ENCODE results near the gene KRT71. TPM values are rescaled to one million over a fixed set of nuclear protein-coding genes. Genes with fewer than 3 reads are reported as not detected.
"Not testable (repeated sequence)": the region's sequence is repeated elsewhere in the genome, so short reads cannot be mapped to it uniquely, and the experiment has no call there.

The KRT71 gene
- total RNA-seq, 3 donors from 2014 or later = not detected

DNA sequence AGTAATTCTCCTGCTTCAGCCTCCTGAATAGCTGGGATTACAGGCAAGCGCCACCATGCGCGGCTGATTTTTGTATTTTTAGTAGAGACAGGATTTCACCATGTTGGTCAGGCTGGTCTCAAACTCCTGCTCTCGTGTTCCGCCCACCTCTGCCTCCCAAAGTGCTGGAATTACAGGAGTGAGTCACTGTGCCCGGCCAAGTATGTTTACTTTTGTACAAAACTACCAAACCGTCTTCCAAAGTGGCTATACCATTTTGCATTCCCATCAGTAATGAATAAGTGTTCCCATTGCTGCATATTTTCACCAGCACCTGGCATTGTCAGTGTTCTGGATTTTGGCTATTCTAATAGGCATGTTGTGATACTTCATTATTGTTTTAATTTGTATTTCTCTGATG lies 51.5 kb downstream of the KRT71 start:
- intact Hi-C loops (cut with DNase I, micrococcal nuclease) = loop anchor here (10.0 kb wide), 1 partner anchor 127 kb away; no protein-coding TSS in a partner anchor
- Histone ChIP-seq H3K9me3 (no peaks in the 10 kb centered on the region), H3K4me3 (no peak overlapping the region), H3K36me3 (ENCODE audit: low read depth) (no peaks in the 10 kb centered on the region), H3K4me1 (ENCODE audit: low read depth) (no peaks in the 10 kb centered on the region)
- TF ChIP-seq, protein P1, sequence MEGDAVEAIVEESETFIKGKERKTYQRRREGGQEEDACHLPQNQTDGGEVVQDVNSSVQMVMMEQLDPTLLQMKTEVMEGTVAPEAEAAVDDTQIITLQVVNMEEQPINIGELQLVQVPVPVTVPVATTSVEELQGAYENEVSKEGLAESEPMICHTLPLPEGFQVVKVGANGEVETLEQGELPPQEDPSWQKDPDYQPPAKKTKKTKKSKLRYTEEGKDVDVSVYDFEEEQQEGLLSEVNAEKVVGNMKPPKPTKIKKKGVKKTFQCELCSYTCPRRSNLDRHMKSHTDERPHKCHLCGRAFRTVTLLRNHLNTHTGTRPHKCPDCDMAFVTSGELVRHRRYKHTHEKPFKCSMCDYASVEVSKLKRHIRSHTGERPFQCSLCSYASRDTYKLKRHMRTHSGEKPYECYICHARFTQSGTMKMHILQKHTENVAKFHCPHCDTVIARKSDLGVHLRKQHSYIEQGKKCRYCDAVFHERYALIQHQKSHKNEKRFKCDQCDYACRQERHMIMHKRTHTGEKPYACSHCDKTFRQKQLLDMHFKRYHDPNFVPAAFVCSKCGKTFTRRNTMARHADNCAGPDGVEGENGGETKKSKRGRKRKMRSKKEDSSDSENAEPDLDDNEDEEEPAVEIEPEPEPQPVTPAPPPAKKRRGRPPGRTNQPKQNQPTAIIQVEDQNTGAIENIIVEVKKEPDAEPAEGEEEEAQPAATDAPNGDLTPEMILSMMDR (IDR thresholded peaks at IDR 0.05) = no peak
- DNase-seq = no peak
- no peak for ATAC-seq

DNA sequence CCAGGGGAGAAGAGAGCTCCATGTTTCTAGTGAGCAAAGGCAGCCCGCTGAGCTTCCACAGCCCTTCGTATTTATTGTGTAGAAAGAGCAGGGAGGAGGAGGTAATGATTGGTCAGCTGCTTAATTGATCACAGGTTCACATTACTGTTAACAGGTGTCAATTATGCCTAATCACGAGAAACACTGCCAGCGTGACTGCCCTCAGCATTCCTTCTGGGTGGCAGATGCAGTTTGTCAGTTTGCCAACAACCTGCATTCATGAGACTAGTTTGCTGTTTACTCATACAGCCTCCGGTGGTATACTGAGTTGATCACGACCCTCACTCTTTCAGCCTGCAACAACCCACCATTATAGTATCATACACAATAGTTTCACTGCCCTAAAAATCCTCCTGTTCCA lies 52.4 kb downstream of the KRT71 start:
- not testable (repeated sequence) for DNase-seq; H3K4me1 ChIP-seq (ENCODE audit: low read depth); H3K9me3 ChIP-seq; H3K4me3 ChIP-seq; H3K36me3 ChIP-seq (ENCODE audit: low read depth); ATAC-seq
- intact Hi-C loops (cut with DNase I, micrococcal nuclease) = loop anchor here (10.0 kb wide), 1 partner anchor 126 kb away; no protein-coding TSS in a partner anchor

- H3K36me3 ChIP-seq (ENCODE audit: low read depth) = no peaks in the 10 kb centered on the region
Observed at GRCh38 chr12:52499806-52500560, 53.0 kb downstream of the KRT71 start.

DNA sequence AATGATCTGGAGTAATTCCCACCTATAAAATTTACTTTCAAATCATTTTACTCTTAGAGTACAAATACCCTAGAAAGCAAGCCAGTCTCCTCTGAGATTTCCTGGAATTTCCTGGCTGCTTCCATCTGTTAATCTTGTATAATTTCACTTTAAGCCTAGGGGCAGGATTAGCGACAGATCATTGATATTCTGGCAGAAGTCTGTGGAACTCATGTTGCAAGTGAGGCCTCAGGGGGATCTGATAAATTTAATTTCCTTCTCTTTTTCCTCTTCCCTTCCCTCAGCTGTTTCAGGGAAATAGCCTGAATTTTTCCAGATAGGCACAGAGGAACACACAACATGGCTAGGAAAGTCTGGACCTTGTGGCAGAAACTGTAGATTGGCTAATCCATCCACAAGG lies 54.0 kb downstream of the KRT71 start:
- ATAC-seq = no peak
- Histone ChIP-seq H3K9me3 (no peaks in the 10 kb centered on the region), H3K4me1 (ENCODE audit: low read depth) (no peaks in the 10 kb centered on the region), H3K4me3 (no peak overlapping the region), H3K36me3 (ENCODE audit: low read depth) (no peaks in the 10 kb centered on the region)
- DNase-seq = no peak
- intact Hi-C loops (cut with DNase I, micrococcal nuclease) = no loop called here
- TF ChIP-seq, protein P1 (IDR thresholded peaks at IDR 0.05) = no peak

More at GRCh38 chr12:52499806-52500560, 53.0 kb downstream of the KRT71 start:
- Histone ChIP-seq H3K9me3 (no peaks in the 10 kb centered on the region), H3K4me3 (no peak overlapping the region), H3K4me1 (ENCODE audit: low read depth) (no peaks in the 10 kb centered on the region)
- intact Hi-C loops (cut with DNase I, micrococcal nuclease) = loop anchor here (10.0 kb wide), 1 partner anchor 125 kb away; no protein-coding TSS in a partner anchor
- TF ChIP-seq, protein P1 (IDR thresholded peaks at IDR 0.05) = no peak
- no peak for ATAC-seq
- DNase-seq = no peak

DNA sequence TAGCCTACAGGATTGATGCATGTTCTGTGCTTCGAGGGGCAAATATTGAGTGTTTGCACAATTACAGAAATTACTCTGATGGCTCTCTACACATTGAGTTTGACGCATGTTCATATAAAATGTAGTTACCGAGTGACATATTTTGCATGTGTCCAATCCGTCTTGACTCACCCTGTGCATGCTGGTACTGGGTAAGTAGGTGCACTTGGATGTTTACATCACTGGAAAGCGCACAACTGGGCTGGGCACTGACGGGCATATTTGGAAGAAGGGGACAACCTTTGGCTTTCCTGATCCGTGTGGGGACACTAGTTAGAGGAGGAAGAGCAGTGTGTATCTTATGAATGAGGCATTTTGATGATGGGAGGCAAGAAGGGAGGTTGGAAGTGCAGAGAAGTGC lies 55.0 kb downstream of the KRT71 start:
- H3K4me3 ChIP-seq = no peak overlapping the region
- ATAC-seq = no peak
- H3K4me1 ChIP-seq (ENCODE audit: low read depth) = no peaks in the 10 kb centered on the region
- intact Hi-C loops (cut with DNase I, micrococcal nuclease) = no loop called here
- H3K36me3 ChIP-seq (ENCODE audit: low read depth) = no peaks in the 10 kb centered on the region
- no peak for DNase-seq
- TF ChIP-seq, protein P1 (IDR thresholded peaks at IDR 0.05) = no peak
- no peaks in the 10 kb centered on the region for H3K9me3 ChIP-seq

DNA sequence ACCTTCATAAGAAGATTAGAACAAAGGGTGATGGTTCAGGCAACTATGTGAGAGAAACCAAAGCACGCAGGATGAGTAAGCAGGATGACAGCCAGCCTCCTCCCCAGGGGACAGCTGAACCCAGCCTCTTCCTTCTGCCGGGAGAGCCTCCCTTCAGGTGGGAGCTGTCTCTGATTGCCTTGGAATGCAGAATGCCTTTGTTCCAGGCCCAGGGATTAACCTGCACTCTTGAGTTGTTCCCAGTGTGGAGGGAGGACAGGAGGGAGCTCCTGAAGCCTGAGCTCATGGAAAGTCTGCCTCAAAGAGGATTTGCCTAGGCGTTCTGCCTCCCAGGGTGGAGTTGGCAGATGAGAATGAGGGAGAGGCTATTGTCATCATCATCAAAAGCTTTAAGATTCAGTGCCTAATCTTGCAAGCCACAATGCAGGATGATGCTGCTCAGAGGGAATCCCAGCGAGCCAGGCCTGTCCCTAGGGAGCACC lies 56.3 kb downstream of the KRT71 start:
- ATAC-seq (no peak), DNase-seq (no peak)
- H3K36me3 ChIP-seq (ENCODE audit: low read depth) = no peaks in the 10 kb centered on the region
- no peak overlapping the region for H3K4me3 ChIP-seq
- no peaks in the 10 kb centered on the region for H3K4me1 ChIP-seq (ENCODE audit: low read depth)
- H3K9me3 ChIP-seq = no peaks in the 10 kb centered on the region
- TF ChIP-seq, protein P1 (IDR thresholded peaks at IDR 0.05) = no peak
- intact Hi-C loops (cut with DNase I, micrococcal nuclease) = no loop called here
